AG09319 (cell line): Measurements from ENCODE around the gene HAUS7.

Experiments
- DNase-seq: peaks from one replicate; pipeline ENCODE4 v3.0.0-alpha.2; 2010; ENCODE audit warnings: low read depth; ENCODE audit errors: extremely low read depth
- TF ChIP-seq, protein P1 (sequence below): IDR thresholded peaks from 2 replicates; pipeline ENCODE4 v1.5.1; 2011; ENCODE audit warnings: low read depth, mild to moderate bottlenecking, inconsistent platforms, low read length, moderate library complexity

HAUS7 gene

DNA sequence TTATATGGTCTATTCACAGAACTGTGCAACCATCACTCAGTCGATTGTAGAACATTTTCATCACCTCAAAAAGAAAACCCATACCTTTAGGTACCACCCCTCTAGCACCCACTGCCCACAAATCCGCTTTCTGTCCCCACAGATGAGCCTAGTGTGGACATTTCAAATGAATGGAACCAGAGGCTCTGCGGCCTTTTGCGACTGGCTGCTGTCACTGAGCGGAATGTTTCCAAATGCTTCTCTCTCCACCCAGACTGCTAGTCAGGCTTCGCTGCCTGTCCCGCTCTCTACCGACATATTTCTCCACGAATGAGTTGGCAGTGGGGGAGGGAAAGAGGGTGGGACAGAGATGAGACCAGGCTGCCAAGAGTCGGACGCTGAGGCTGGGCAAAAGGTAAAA, 22.7 kb upstream of the HAUS7 start:
- TF ChIP-seq, protein P1, sequence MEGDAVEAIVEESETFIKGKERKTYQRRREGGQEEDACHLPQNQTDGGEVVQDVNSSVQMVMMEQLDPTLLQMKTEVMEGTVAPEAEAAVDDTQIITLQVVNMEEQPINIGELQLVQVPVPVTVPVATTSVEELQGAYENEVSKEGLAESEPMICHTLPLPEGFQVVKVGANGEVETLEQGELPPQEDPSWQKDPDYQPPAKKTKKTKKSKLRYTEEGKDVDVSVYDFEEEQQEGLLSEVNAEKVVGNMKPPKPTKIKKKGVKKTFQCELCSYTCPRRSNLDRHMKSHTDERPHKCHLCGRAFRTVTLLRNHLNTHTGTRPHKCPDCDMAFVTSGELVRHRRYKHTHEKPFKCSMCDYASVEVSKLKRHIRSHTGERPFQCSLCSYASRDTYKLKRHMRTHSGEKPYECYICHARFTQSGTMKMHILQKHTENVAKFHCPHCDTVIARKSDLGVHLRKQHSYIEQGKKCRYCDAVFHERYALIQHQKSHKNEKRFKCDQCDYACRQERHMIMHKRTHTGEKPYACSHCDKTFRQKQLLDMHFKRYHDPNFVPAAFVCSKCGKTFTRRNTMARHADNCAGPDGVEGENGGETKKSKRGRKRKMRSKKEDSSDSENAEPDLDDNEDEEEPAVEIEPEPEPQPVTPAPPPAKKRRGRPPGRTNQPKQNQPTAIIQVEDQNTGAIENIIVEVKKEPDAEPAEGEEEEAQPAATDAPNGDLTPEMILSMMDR = no peak

DNA sequence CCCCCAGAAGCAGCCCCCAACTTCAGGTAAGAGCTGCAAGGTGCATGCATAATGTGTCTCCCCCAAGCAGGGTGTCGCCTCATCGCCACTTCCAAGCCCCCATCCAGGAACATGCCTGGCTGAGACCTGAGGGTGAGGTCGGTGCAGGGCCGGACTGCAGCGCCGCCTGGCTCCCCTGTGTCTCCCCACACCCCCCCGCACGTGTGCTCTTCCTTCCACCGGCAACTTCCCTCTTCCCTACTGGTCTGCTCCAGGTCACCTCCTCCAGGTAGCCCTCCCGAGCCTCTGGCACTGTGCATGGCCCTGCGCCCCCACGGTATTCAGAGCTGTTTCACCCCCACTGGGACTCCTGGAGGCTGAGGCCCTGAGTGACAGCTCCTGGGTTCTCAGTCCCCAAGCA, 22.2 kb upstream of the HAUS7 start:
- TF ChIP-seq, protein P1 = no peak
- DNase-seq = no peak

More for the DNA sequence above, 22.7 kb upstream of the HAUS7 start:
- no peak for DNase-seq

DNA sequence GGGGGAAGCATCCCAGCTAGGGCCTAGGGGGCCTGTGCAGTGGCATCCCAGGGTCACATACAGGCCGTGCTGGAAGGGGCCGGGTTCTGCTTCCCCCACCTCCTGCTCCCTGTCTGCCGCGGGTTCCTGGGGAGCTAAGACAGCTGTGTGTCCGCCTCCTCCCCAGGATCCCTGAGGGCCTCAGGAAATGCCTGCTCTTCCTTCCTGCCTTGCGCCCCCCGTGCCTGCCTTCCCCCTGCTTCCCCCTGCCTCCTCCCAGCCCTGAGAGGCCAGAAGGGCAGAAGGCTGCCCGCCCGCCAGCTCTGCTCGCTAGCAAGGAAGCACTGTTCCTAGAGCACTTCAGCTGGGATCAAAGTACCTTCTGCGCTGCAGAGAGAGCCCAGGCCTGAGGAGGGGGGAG, 21.5 kb upstream of the HAUS7 start:
- TF ChIP-seq, protein P1 = no peak
- DNase-seq = no peak

DNA sequence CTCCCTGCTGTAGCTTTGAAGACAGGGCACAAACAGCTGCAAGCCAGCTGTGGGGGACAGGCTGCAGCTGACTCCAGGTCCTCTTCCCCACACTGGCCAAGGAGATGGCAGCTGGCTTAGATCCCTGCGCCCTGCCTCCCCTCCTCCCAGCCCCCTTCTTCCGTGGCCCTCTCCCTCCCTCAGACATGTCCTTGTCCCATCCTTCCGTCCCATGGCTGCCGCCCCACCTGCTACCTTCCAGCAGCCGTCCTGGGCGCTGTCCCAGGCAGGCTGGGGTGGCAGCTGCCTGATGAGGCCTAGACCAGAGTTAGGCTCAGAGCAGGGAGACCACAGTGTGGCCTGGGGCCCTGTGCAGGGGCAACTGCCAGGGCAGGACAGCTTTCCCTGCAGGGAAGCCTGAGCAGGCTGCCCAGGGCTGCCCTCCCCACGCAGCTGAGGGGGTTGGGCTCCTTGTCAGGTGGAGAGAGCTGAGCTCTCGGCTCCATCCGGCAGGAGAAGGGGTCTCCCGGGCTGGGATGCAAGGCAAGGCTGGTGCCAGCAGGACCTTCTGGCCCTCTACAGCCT, 21.1 kb upstream of the HAUS7 start:
- TF ChIP-seq, protein P1 = no peak
- DNase-seq = no peak

DNA sequence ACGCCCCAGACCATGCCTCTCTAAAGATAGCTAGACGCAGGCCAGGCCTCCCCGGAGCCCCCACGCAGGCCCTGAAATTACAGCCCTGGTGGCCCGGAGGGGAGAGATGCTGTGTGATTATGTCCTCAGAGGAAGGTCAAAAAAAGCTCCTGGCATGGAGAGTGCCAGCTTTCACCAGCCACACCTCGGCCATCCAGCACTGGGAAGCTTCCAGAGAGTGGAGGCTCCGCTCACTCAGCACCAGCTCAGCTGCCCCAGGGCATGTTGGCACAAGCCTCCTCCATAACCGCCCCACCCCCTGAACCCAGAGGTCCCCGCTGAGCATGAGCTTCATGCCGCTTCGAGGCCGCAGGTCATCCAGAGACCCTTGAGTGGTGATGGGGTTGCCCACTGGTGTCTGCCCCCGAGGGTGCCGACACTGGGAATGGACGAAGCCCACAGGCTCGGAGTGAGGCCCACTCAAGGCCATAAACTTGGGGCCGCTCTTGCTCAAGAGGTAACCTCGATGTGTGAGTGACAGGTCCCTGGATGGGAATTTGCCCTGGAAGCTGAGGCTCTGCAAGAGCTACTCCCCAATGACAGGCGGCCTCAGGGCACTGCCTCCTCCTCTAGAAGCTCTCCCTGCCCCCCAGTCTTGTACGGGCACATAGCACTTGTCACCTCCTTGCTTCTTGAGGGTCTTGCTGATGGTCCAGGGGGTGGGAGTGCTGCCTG, 20.0 kb upstream of the HAUS7 start:
- TF ChIP-seq, protein P1 = no peak

DNA sequence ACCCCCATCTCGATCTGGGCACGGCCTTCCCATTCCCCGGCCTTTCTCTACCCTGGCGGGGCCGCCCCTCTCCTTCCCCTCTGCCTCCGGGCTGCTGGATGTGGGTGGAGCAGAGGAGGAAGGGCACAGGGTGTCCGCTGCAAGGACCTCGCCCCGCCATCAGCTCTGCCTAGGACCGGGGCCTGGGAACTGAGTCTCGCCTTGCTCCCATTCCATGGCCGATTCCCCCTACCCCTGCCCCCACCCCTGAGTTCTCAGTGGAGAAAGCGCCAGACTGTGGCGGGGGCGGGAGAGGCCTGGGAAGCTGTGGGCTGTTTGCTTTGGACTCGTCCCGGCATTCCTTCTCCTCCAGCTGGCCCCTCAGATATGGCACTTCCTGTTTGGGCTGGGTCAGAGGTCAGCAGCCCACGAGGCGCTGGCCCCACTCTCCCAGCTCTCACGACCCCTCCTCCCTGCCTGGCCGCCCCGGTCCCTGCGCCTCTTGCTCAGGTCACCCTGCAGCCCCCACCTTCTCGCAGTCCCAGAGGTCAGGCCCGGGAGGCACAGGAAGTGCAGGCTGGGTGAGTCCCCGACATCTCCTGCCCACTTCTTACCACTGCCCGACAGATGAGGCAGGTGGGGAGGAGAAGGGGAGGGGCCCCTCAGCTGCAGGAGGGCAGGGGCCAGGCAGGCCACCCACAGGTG, 18.0 kb upstream of the HAUS7 start:
- TF ChIP-seq, protein P1 = no peak
- no peak for DNase-seq

More for the DNA sequence above, 20.0 kb upstream of the HAUS7 start:
- DNase-seq = no peak

DNA sequence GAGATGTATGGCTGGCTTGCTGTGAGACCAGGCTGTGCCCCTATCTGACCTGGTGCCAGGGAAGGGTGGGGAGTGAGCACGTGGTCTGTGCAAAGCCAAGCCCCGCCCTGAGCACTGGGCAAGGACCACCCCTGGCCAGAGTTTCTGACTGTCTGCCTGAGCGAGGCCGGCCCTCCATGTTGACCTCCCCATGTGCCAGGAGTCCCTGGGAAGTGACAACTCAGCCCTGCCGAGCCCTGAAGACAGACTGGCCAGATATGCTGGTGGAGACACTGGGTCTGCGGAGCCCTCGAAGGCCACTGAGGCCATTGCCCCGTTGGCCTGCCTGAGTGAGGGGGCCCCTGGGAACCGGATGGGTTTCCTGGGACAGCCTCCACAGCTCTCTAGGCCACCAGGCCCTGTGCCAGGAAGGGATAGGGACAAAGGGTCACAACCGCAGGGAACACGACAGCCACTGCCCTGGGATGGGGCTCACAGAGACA, 17.3 kb upstream of the HAUS7 start:
- no peak for DNase-seq
- TF ChIP-seq, protein P1 = no peak
